CD4-positive, alpha-beta T cell treated with Interleukin-6 at 100 ng/mL for 8 hours (primary cell): ENCODE data around the gene UGT1A3.
"Not testable (repeated sequence)": the region's sequence is repeated elsewhere in the genome, so short reads cannot be mapped to it uniquely, and the experiment has no call there.

Source experiments
- DNase-seq: peaks from one replicate; pipeline ENCODE4 v3.0.0-alpha.2; 2020; ENCODE audit warnings: mixed read lengths, low spot score

UGT1A3 gene

GRCh38 chr2:233728723-233729301 lies at the start of gene UGT1A3:
Gene UGT1A3 (plus strand): TSS chr2:233729042. CDS start chr2:233729127, 85 bp downstream.
- no peak for DNase-seq

GRCh38 chr2:233679196-233679595 lies 49.6 kb upstream of the UGT1A3 start:
- no peak for DNase-seq

GRCh38 chr2:233680361-233681045 lies 48.3 kb upstream of the UGT1A3 start:
- DNase-seq: no peak

- no peak for DNase-seq
Observed at GRCh38 chr2:233681521-233682099, 47.2 kb upstream of the UGT1A3 start, which contains the start of gene UGT1A7. Gene UGT1A7 (plus strand): TSS chr2:233681901. CDS start chr2:233681938, 37 bp downstream.

GRCh38 chr2:233684640-233685039 lies 44.2 kb upstream of the UGT1A3 start:
- no peak for DNase-seq

GRCh38 chr2:233686928-233687327 lies 41.9 kb upstream of the UGT1A3 start:
- DNase-seq: no peak

- no peak for DNase-seq
Observed at GRCh38 chr2:233688341-233688740, 40.5 kb upstream of the UGT1A3 start.

GRCh38 chr2:233689031-233689430 lies 39.8 kb upstream of the UGT1A3 start:
- DNase-seq: no peak

GRCh38 chr2:233689501-233689900 lies 39.3 kb upstream of the UGT1A3 start:
- no peak for DNase-seq

GRCh38 chr2:233690444-233690843 lies 38.4 kb upstream of the UGT1A3 start:
- DNase-seq: no peak

GRCh38 chr2:233691443-233692433 lies 37.1 kb upstream of the UGT1A3 start:
- no peak for DNase-seq

- DNase-seq: no peak
Observed at GRCh38 chr2:233692648-233693047, 36.2 kb upstream of the UGT1A3 start, which contains the start of gene UGT1A6. Gene UGT1A6 (plus strand): TSS chr2:233692890. CDS start chr2:233693005, 115 bp downstream.

GRCh38 chr2:233693963-233694362 lies 34.9 kb upstream of the UGT1A3 start:
- no peak for DNase-seq

- no peak for DNase-seq
Observed at GRCh38 chr2:233698740-233699139, 30.1 kb upstream of the UGT1A3 start.

GRCh38 chr2:233699424-233700027 lies 29.3 kb upstream of the UGT1A3 start:
- DNase-seq: no peak

- DNase-seq: no peak
Observed at GRCh38 chr2:233700028-233700635, 28.7 kb upstream of the UGT1A3 start.

GRCh38 chr2:233700842-233701241 lies 28.0 kb upstream of the UGT1A3 start:
- not testable (repeated sequence) for DNase-seq

GRCh38 chr2:233702238-233702637 lies 26.6 kb upstream of the UGT1A3 start:
- no peak for DNase-seq

GRCh38 chr2:233705911-233706506 lies 22.8 kb upstream of the UGT1A3 start:
- no peak for DNase-seq

GRCh38 chr2:233706720-233707119 lies 22.1 kb upstream of the UGT1A3 start:
- DNase-seq: no peak
